T-helper 22 cell (primary cell): Measurements from ENCODE around the gene CNNM4.

Experiments
- DNase-seq: peaks from one replicate; pipeline ENCODE4 v3.0.0-alpha.2; 2020; ENCODE audit warnings: low read depth

Gene CNNM4

GRCh38 chr2:96859099-96859649, 98.5 kb downstream of the CNNM4 start:
- DNase-seq, result no peak

GRCh38 chr2:96859681-96860064, 99.0 kb downstream of the CNNM4 start:
- DNase-seq, result no peak

GRCh38 chr2:96860065-96861029, 99.6 kb downstream of the CNNM4 start:
- DNase-seq, result no peak

GRCh38 chr2:96861074-96861473, 100.4 kb downstream of the CNNM4 start:
- no peak for DNase-seq
